Measurements from ENCODE around the gene ATF7IP. TPM values are rescaled to one million over a fixed set of nuclear protein-coding genes. Genes with fewer than 3 reads are reported as not detected.

ATF7IP gene
- total RNA-seq, 1 donor from 2014 or later, result 58.2 TPM

DNA sequence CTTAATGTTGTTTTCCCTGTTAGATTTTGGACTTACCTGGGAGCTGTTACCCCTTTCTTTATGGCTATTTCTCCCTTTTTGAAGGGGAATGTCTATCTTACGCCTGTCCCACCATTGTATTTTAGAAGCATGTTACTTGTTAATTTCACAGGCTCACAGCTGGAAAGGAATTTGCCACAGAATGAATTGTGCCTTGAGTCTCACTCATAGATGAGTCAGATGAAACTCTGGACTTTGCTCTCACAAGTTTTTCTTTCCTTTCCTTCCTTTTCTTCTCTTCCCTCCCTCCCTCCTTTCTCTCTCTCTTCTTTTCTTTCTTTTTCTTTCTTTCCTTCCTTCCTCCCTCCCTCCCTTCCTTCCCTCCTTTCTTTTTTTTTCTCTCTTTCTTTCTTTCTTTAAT is 9.3 kb upstream of the ATF7IP start:
- intact Hi-C loops (cut with DNase I), result no loop called here
- Histone ChIP-seq H3K4me3 (no peak overlapping the region), H3K9me3 (peaks cover 0 to 9% of the 10 kb centered on the region in 2 donors), H3K4me1 (no peaks in the 10 kb centered on the region), H3K27ac (no peak overlapping the region), H3K27me3 (no peaks in the 10 kb centered on the region), H3K36me3 (no peaks in the 10 kb centered on the region)
- TF ChIP-seq, protein P1, sequence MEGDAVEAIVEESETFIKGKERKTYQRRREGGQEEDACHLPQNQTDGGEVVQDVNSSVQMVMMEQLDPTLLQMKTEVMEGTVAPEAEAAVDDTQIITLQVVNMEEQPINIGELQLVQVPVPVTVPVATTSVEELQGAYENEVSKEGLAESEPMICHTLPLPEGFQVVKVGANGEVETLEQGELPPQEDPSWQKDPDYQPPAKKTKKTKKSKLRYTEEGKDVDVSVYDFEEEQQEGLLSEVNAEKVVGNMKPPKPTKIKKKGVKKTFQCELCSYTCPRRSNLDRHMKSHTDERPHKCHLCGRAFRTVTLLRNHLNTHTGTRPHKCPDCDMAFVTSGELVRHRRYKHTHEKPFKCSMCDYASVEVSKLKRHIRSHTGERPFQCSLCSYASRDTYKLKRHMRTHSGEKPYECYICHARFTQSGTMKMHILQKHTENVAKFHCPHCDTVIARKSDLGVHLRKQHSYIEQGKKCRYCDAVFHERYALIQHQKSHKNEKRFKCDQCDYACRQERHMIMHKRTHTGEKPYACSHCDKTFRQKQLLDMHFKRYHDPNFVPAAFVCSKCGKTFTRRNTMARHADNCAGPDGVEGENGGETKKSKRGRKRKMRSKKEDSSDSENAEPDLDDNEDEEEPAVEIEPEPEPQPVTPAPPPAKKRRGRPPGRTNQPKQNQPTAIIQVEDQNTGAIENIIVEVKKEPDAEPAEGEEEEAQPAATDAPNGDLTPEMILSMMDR (IDR thresholded peaks at IDR 0.05), result no peak
- DNase-seq (ENCODE audit: low spot score in 2 of 2), result no peak

DNA sequence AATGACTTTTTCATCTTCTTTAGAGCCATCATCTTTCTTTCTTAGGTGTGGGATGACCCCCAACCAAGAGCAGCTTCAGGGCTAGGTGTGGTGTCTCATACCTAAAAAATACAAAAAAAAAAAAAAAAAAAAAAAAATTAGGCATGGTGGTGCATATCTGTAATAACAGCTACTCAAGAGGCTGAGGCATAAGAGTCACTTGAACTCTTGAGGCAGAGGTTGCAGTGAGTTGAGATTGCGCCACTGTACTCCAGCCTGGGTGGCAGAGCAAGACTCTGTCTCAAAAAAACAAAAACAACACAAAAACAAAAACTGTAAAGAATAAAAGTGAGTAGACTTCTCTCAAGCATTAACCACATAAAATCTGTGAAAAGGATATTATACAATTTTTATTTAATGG is 8.0 kb upstream of the ATF7IP start:
- H3K9me3 ChIP-seq, result no peaks in the 10 kb centered on the region
- H3K27ac ChIP-seq, result no peak overlapping the region
- DNase-seq (ENCODE audit: low spot score in 2 of 2), result no peak
- H3K4me3 ChIP-seq, result no peak overlapping the region
- H3K4me1 ChIP-seq, result no peaks in the 10 kb centered on the region
- intact Hi-C loops (cut with DNase I), result no loop called here
- TF ChIP-seq, protein P1 (IDR thresholded peaks at IDR 0.05), result no peak
- H3K36me3 ChIP-seq, result no peaks in the 10 kb centered on the region
- no peaks in the 10 kb centered on the region for H3K27me3 ChIP-seq

GRCh38 chr12:14362352-14362751 is 3.1 kb upstream of the ATF7IP start:
- intact Hi-C loops (cut with DNase I), result no loop called here
- no peak for DNase-seq (ENCODE audit: low spot score in 2 of 2)
- no peak overlapping the region for H3K27ac ChIP-seq

GRCh38 chr12:14364583-14365271 is 755 bp upstream of the ATF7IP start:
- intact Hi-C loops (cut with DNase I), result loop anchor here (1.0 to 5.0 kb wide), 5 partner anchors 38 to 408 kb away; a partner anchor contains a TSS
- Histone ChIP-seq H3K9me3 (no peaks in the 10 kb centered on the region), H3K27ac (peak overlapping the region; percentile 96 to 98), H3K4me1 (peaks cover 0 to 5% of the 10 kb centered on the region in 2 donors), H3K36me3 (no peaks in the 10 kb centered on the region), H3K27me3 (no peaks in the 10 kb centered on the region), H3K4me3 (peak overlapping the region; percentile 73 to 84)
- TF ChIP-seq, protein P1 (IDR thresholded peaks at IDR 0.05), result no peak
- DNase-seq (ENCODE audit: low spot score in 2 of 2), result no peak

More at GRCh38 chr12:14362352-14362751, 3.1 kb upstream of the ATF7IP start:
- Histone ChIP-seq H3K9me3 (no peaks in the 10 kb centered on the region), H3K4me3 (no peak overlapping the region), H3K27me3 (no peaks in the 10 kb centered on the region), H3K36me3 (no peaks in the 10 kb centered on the region), H3K4me1 (no peaks in the 10 kb centered on the region)
- TF ChIP-seq, protein P1 (IDR thresholded peaks at IDR 0.05), result no peak

GRCh38 chr12:14366209-14367039 is 942 bp downstream of the ATF7IP start:
- H3K9me3 ChIP-seq, result no peaks in the 10 kb centered on the region
- H3K4me3 ChIP-seq, result peak overlapping the region; percentile 73 to 84
- TF ChIP-seq, protein P1 (IDR thresholded peaks at IDR 0.05), result peak; percentile 13 to 31 (median 16)
- peak overlapping the region; percentile 96 to 98 for H3K27ac ChIP-seq
- no peak for DNase-seq (ENCODE audit: low spot score in 2 of 2)
- H3K4me1 ChIP-seq, result peaks cover 0 to 5% of the 10 kb centered on the region in 2 donors
- no peaks in the 10 kb centered on the region for H3K36me3 ChIP-seq
- intact Hi-C loops (cut with DNase I), result loop anchor here (5.0 kb wide), 3 partner anchors 36 to 406 kb away; a partner anchor contains a TSS
- no peaks in the 10 kb centered on the region for H3K27me3 ChIP-seq

Measured in ascending aorta (tissue), 2 donors.